IPS DF 6.9 (cell line): ENCODE results near the gene ZNF197.

Experiments used
- DNase-seq: peaks from one replicate; pipeline ENCODE4 v3.0.0-alpha.2; 2013; ENCODE audit warnings: low read depth, low spot score
- H3K27ac ChIP-seq: one replicate; pipeline ENCODE4 v1.5.1; 2013; ENCODE audit warnings: low read length, control low read depth
- H3K27me3 ChIP-seq: 2 replicates; pipeline ENCODE4 v1.6.1; 2013; ENCODE audit warnings: mild to moderate bottlenecking, low read length; ENCODE audit not compliant: control insufficient read depth, insufficient read depth
- H3K36me3 ChIP-seq: 2 replicates; pipeline ENCODE4 v1.6.1; 2013; ENCODE audit warnings: low read length; ENCODE audit not compliant: control insufficient read depth, insufficient read depth
- H3K4me1 ChIP-seq: 2 replicates; pipeline ENCODE4 v1.6.1; 2013; ENCODE audit warnings: low read length; ENCODE audit not compliant: control insufficient read depth, insufficient read depth
- H3K4me3 ChIP-seq: 2 replicates; pipeline ENCODE4 v1.5.1; 2013; ENCODE audit warnings: mild to moderate bottlenecking, low read length
- H3K9me3 ChIP-seq: 2 replicates; pipeline ENCODE4 v1.6.1; 2013; ENCODE audit warnings: low read length, inconsistent platforms; ENCODE audit not compliant: control insufficient read depth, insufficient read depth
- WGBS: extraction: QIAGEN DNeasy Blood & Tissue Kit; methylation state at CpG from one replicate; pipeline ENCODE4 v1.1.7; 2013; ENCODE audit warnings: mixed read lengths, missing lambda C conversion rate; ENCODE audit not compliant: insufficient read length, insufficient coverage; 5-methylcytosine and 5-hydroxymethylcytosine counted together

Gene ZNF197

GRCh38 chr3:44612678-44613077 lies 12.2 kb upstream of the ZNF197 start:
- no peak for DNase-seq
- no peak overlapping the region for H3K4me3 ChIP-seq
- H3K9me3 ChIP-seq: no peaks in the 10 kb centered on the region; the same call in 1 of the 2 replicates
- H3K27ac ChIP-seq: no peak overlapping the region
- no peaks in the 10 kb centered on the region for H3K4me1 ChIP-seq
- H3K27me3 ChIP-seq: no peaks in the 10 kb centered on the region
- no peaks in the 10 kb centered on the region for H3K36me3 ChIP-seq

GRCh38 chr3:44628716-44629115 lies 3.9 kb downstream of the ZNF197 start:
- Histone ChIP-seq H3K27ac (no peak overlapping the region), H3K36me3 (no peaks in the 10 kb centered on the region), H3K9me3 (no peaks in the 10 kb centered on the region), H3K27me3 (no peaks in the 10 kb centered on the region), H3K4me1 (no peaks in the 10 kb centered on the region; the same call in 1 of the 2 replicates), H3K4me3 (no peak overlapping the region)
- no peak for DNase-seq
- no CpG with 5 or more reads among the region's 2 CpGs for WGBS

- H3K4me1 ChIP-seq: no peaks in the 10 kb centered on the region
- WGBS: no CpG with 5 or more reads among the region's 3 CpGs
- H3K4me3 ChIP-seq: no peak overlapping the region
- no peaks in the 10 kb centered on the region for H3K36me3 ChIP-seq
- no peak overlapping the region for H3K27ac ChIP-seq
- no peak for DNase-seq
- H3K9me3 ChIP-seq: no peaks in the 10 kb centered on the region
- no peaks in the 10 kb centered on the region for H3K27me3 ChIP-seq
These were observed 7.4 kb downstream of the ZNF197 start for GRCh38 chr3:44632193-44632592.

DNA sequence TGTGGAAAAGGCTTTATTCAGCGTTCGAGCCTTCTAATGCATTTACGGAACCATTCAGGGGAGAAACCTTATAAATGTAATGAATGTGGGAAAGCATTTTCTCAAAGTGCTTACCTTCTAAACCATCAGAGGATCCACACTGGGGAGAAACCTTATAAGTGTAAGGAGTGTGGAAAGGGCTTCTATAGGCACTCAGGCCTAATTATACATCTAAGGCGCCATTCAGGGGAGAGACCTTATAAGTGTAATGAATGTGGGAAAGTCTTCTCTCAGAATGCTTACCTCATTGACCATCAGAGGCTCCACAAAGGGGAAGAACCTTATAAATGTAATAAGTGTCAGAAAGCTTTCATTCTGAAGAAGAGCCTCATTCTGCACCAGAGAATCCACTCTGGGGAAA lies 17.5 kb downstream of the ZNF197 start:
- DNase-seq: no peak
- WGBS: no CpG with 5 or more reads among the region's 4 CpGs
- H3K27me3 ChIP-seq: no peaks in the 10 kb centered on the region
- H3K9me3 ChIP-seq: peaks cover 4% of the 10 kb centered on the region
- no peaks in the 10 kb centered on the region for H3K4me1 ChIP-seq
- no peak overlapping the region for H3K4me3 ChIP-seq
- H3K27ac ChIP-seq: no peak overlapping the region
- H3K36me3 ChIP-seq: no peaks in the 10 kb centered on the region; the same call in 1 of the 2 replicates

- no peak overlapping the region for H3K27ac ChIP-seq
- DNase-seq: no peak
- H3K36me3 ChIP-seq: no peaks in the 10 kb centered on the region; the same call in 1 of the 2 replicates
- H3K4me1 ChIP-seq: no peaks in the 10 kb centered on the region
- no CpG with 5 or more reads among the region's 4 CpGs for WGBS
- no peak overlapping the region for H3K4me3 ChIP-seq
- peaks cover 4% of the 10 kb centered on the region for H3K9me3 ChIP-seq
- no peaks in the 10 kb centered on the region for H3K27me3 ChIP-seq
These were observed 18.2 kb downstream of the ZNF197 start for GRCh38 chr3:44643024-44643423.

- H3K4me3 ChIP-seq: no peak overlapping the region
- no peaks in the 10 kb centered on the region for H3K27me3 ChIP-seq
- no peak overlapping the region for H3K27ac ChIP-seq
- H3K9me3 ChIP-seq: peaks cover 4% of the 10 kb centered on the region
- H3K36me3 ChIP-seq: peaks cover 17% of the 10 kb centered on the region; the same call in 1 of the 2 replicates
- no CpG with 5 or more reads among the region's 1 CpG for WGBS
- no peak for DNase-seq
- H3K4me1 ChIP-seq: no peaks in the 10 kb centered on the region
These were observed 22.9 kb downstream of the ZNF197 start for GRCh38 chr3:44647771-44648170.

DNA sequence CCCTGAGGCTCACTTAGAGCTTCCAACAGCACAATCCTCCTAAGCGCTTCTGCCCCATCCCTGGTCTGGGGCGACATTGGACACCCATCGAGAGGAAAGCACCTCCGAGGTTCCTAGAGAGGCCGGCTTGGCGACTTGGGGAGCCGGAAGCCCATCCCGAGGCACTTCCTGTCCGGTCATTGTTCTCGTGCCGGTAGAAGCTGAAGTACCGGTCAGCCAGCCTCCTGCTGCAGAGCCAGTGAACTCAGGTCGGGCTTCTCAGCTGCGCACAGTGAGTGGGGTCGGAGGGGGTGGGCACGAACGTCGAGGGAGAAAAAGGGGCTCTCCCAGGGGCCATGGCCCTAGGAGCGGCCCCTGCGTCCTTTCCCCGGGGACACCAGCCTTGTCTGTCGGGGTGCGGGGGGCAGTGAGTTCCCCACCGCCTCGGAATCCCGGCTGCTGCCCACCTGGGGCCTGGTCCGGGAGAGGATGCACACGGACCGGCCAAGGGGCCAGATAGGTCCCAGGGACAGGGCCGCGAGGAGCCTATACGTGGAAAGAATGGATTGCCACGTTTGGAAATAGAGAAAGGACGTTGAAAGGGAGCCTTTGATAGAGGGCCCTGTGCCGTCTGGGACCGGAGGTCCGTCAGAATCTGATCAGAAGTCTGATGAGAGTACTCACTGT lies 23.9 kb downstream of the ZNF197 start, which contains the start of gene ZNF35:
Gene ZNF35, plus strand, starts transcription at position 169 of the 666 bp plus-strand sequence. CDS start 2,336 bp downstream, outside the sequence.
- Histone ChIP-seq H3K36me3 (peaks cover 21% of the 10 kb centered on the region; the same call in 1 of the 2 replicates), H3K4me3 (peak within 1 kb of the TSS; percentile 95), H3K9me3 (no peaks in the 10 kb centered on the region), H3K27ac (no peak within 1 kb of the TSS), H3K27me3 (no peaks in the 10 kb centered on the region), H3K4me1 (no peaks in the 10 kb centered on the region)
- WGBS: no CpG with 5 or more reads among the region's 37 CpGs
- DNase-seq: peak; percentile 83

- Histone ChIP-seq H3K4me1 (no peaks in the 10 kb centered on the region), H3K27me3 (no peaks in the 10 kb centered on the region), H3K4me3 (no peak overlapping the region), H3K9me3 (no peaks in the 10 kb centered on the region), H3K27ac (no peak overlapping the region), H3K36me3 (peaks cover 25% of the 10 kb centered on the region; the same call in 1 of the 2 replicates)
- WGBS: 100% methylated on average over 1 of the region's 1 CpG
- DNase-seq: no peak
These were observed 24.9 kb downstream of the ZNF197 start for GRCh38 chr3:44649709-44650108.

DNA sequence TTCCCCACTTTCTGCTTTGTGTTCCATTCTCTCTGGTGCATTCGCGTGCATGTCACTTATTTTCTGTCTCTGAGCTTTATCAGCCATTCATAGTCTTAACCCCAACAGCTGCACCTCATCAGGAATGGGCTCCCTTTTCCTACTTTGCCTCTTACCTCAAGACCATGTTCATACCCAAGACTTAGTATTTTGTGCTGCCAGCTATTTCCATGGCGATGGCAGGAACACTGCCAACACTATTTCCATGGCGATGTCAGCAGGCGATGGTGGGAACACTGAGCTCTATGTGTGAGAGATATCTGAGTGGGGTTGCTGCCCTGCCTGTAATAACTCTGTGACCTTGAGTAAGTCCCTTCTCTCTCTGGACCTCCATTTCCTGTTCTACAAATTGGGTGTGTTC lies 29.2 kb downstream of the ZNF197 start:
- no CpG with 5 or more reads among the region's 5 CpGs for WGBS
- Histone ChIP-seq H3K9me3 (no peaks in the 10 kb centered on the region), H3K4me1 (no peaks in the 10 kb centered on the region), H3K4me3 (no peak overlapping the region), H3K36me3 (peaks cover 31% of the 10 kb centered on the region; the same call in 1 of the 2 replicates), H3K27ac (no peak overlapping the region), H3K27me3 (no peaks in the 10 kb centered on the region)
- no peak for DNase-seq

DNA sequence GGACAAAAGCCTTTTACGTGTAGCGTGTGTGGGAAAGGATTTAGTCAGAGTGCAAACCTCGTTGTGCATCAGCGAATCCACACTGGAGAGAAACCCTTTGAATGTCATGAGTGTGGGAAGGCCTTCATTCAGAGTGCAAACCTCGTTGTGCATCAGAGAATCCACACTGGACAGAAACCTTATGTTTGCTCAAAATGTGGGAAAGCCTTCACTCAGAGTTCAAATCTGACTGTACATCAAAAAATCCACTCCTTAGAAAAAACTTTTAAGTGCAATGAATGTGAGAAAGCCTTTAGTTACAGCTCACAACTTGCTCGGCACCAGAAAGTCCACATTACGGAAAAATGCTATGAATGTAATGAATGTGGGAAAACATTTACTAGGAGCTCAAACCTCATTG lies 34.2 kb downstream of the ZNF197 start:
- no peak overlapping the region for H3K27ac ChIP-seq
- no peaks in the 10 kb centered on the region for H3K9me3 ChIP-seq
- DNase-seq: no peak
- WGBS: no CpG with 5 or more reads among the region's 7 CpGs
- no peak overlapping the region for H3K4me3 ChIP-seq
- no peaks in the 10 kb centered on the region for H3K4me1 ChIP-seq
- no peaks in the 10 kb centered on the region for H3K27me3 ChIP-seq
- peaks cover 20% of the 10 kb centered on the region; the same call in 1 of the 2 replicates for H3K36me3 ChIP-seq

- DNase-seq: no peak
- Histone ChIP-seq H3K36me3 (peaks cover 17% of the 10 kb centered on the region; the same call in 1 of the 2 replicates), H3K27ac (no peak overlapping the region), H3K4me1 (no peaks in the 10 kb centered on the region), H3K4me3 (no peak overlapping the region), H3K9me3 (no peaks in the 10 kb centered on the region), H3K27me3 (no peaks in the 10 kb centered on the region)
- WGBS: no CpG with 5 or more reads among the region's 6 CpGs
These were observed 34.6 kb downstream of the ZNF197 start for GRCh38 chr3:44659434-44659833.
